H1 (cell line): Measurements from ENCODE around the gene BIK. TPM values are rescaled to one million over a fixed set of nuclear protein-coding genes. Genes with fewer than 3 reads are reported as not detected.

Experiments
- CTCF ChIA-PET: fragments of 300-600 bp; sonication (Branson Sonifier 250); formaldehyde crosslinking; loops from one replicate; lab custom pipeline; 2021; ENCODE audit not compliant: partially characterized antibody; lab: Charles Lee
- POLR2A ChIA-PET: fragments of 300-600 bp; sonication (Branson Sonifier 250); formaldehyde crosslinking; loops from one replicate; lab custom pipeline; 2021; ENCODE audit warnings: inconsistent platforms; ENCODE audit not compliant: partially characterized antibody; lab: Charles Lee
- DNase-seq, 2 experiments: peaks; one replicate each; pipeline versions ENCODE4 v3.0.0 to v3.0.0-alpha.2; 2010 to 2022; ENCODE audit warnings: low spot score in 2 of 2, low read depth in 1 of 2, mixed read lengths in 1 of 2
- FAIRE-seq: peaks from 2 replicates; lab custom pipeline; 2011; peaks lifted over from hg19 to GRCh38; lab: Jason Lieb, UNC
- H2AFZ ChIP-seq: 2 replicates; pipeline ENCODE4 v1.8.1; 2012; ENCODE audit warnings: low read length, inconsistent platforms
- H2AK5ac ChIP-seq: 2 replicates; pipeline ENCODE4 v1.6.1; 2013; ENCODE audit warnings: low read depth, low read length
- H2BK120ac ChIP-seq: replicated peaks from 2 replicates; pipeline ENCODE3; 2013; ENCODE audit warnings: low read depth, low read length, inconsistent platforms
- H2BK12ac ChIP-seq: 2 replicates; pipeline ENCODE4 v1.6.1; 2013; ENCODE audit warnings: low read depth, low read length
- H2BK15ac ChIP-seq: 2 replicates; pipeline ENCODE4 v1.6.1; 2013; ENCODE audit warnings: low read length
- H2BK20ac ChIP-seq: 2 replicates; pipeline ENCODE4 v1.6.1; 2013; ENCODE audit warnings: low read length
- H2BK5ac ChIP-seq: 2 replicates; pipeline ENCODE4 v1.6.1; 2013; ENCODE audit warnings: low read depth, low read length
- H3K14ac ChIP-seq: 2 replicates; pipeline ENCODE4 v1.6.1; 2013; ENCODE audit warnings: inconsistent platforms; ENCODE audit not compliant: insufficient read length
- H3K18ac ChIP-seq: 2 replicates; pipeline ENCODE4 v1.6.1; 2013; ENCODE audit warnings: low read length; ENCODE audit errors: extremely low read depth
- H3K23ac ChIP-seq: 2 replicates; pipeline ENCODE4 v1.6.1; 2013; ENCODE audit warnings: inconsistent platforms; ENCODE audit not compliant: insufficient read length
- H3K23me2 ChIP-seq: 2 replicates; pipeline ENCODE4 v1.6.1; 2013; ENCODE audit warnings: low read depth, low read length
- H3K27ac ChIP-seq: 2 replicates; pipeline ENCODE4 v1.6.1; 2011; ENCODE audit warnings: low read depth, low read length, inconsistent platforms
- H3K27me3 ChIP-seq, 4 experiments: replicated peaks in 1 of 4; 1 replicate in 1 of 4; 2 replicates in 3 of 4; pipeline versions ENCODE4 v1.6.1 to v1.8.1; 2011 to 2013; ENCODE audit warnings: low read length in 3 of 4, mild to moderate bottlenecking in 3 of 4, inconsistent platforms in 2 of 4, mixed read lengths in 2 of 4, moderate library complexity in 1 of 4; ENCODE audit not compliant: control insufficient read depth in 3 of 4, insufficient read depth in 3 of 4; ENCODE audit errors: extremely low read depth in 1 of 4
- H3K36me3 ChIP-seq, 4 experiments: 2 replicates each; pipeline versions ENCODE4 v1.6.1 to v1.8.1; 2011 to 2013; ENCODE audit warnings: mild to moderate bottlenecking in 4 of 4, low read length in 3 of 4, moderate library complexity in 2 of 4, control low read depth in 1 of 4, inconsistent platforms in 1 of 4; ENCODE audit not compliant: insufficient read depth in 4 of 4, control insufficient read depth in 2 of 4
- H3K4ac ChIP-seq: replicated peaks from 2 replicates; pipeline ENCODE3; 2013; ENCODE audit warnings: low read length, low read depth, mixed read lengths, inconsistent platforms; ENCODE audit not compliant: insufficient read length
- H3K4me1 ChIP-seq, 4 experiments: replicated peaks in 1 of 4; 1 replicate in 1 of 4; 2 replicates in 3 of 4; pipeline versions ENCODE4 v1.6.1 to v1.8.1; 2011 to 2013; ENCODE audit warnings: low read length in 3 of 4, inconsistent platforms in 2 of 4, mixed read lengths in 1 of 4; ENCODE audit not compliant: insufficient read depth in 4 of 4, control insufficient read depth in 3 of 4
- H3K4me2 ChIP-seq, 2 experiments: 2 replicates each; pipeline versions ENCODE4 v1.6.1 to v1.8.1; 2011 to 2013; ENCODE audit warnings: low read depth in 2 of 2, low read length in 2 of 2, control low read depth in 1 of 2, inconsistent platforms in 1 of 2, mild to moderate bottlenecking in 1 of 2; ENCODE audit not compliant: insufficient read depth in 1 of 2
- H3K4me3 ChIP-seq, 4 experiments: fragments of 200-600, 300-600 bp in 1 of 4; sonication (generic), shearing (Covaris generic), sonication (Bioruptor Twin) in 1 of 4; 2 replicates each; pipeline versions ENCODE4 v1.5.1 to v1.8.1; 2011 to 2016; ENCODE audit warnings: low read length in 4 of 4, low read depth in 3 of 4, control low read depth in 2 of 4, inconsistent platforms in 2 of 4, mild to moderate bottlenecking in 2 of 4, mixed read lengths in 1 of 4, moderate library complexity in 1 of 4; ENCODE audit not compliant: insufficient read depth in 2 of 4; ENCODE audit errors: extremely low read depth in 1 of 4
- H3K56ac ChIP-seq: replicated peaks from 2 replicates; pipeline ENCODE3; 2013; ENCODE audit warnings: low read depth, mild to moderate bottlenecking, mixed read lengths, low read length, inconsistent platforms; ENCODE audit not compliant: insufficient read length
- H3K79me1 ChIP-seq: 2 replicates; pipeline ENCODE4 v1.6.1; 2013; ENCODE audit warnings: low read depth, low read length, control low read depth
- H3K79me2 ChIP-seq, 2 experiments: 2 replicates each; pipeline versions ENCODE4 v1.6.1 to v1.8.1; 2012 to 2013; ENCODE audit warnings: low read length in 2 of 2, mild to moderate bottlenecking in 2 of 2, inconsistent platforms in 1 of 2; ENCODE audit not compliant: insufficient read depth in 2 of 2, control insufficient read depth in 1 of 2
- H3K9ac ChIP-seq, 4 experiments: replicated peaks in 1 of 4; 1 replicate in 1 of 4; 2 replicates in 3 of 4; pipeline versions ENCODE4 v1.6.1 to v1.8.1; 2011 to 2013; ENCODE audit warnings: low read depth in 3 of 4, low read length in 3 of 4, control low read depth in 2 of 4, mild to moderate bottlenecking in 2 of 4, moderate library complexity in 2 of 4, inconsistent platforms in 1 of 4; ENCODE audit errors: extremely low read depth in 1 of 4
- H3K9me3 ChIP-seq, 2 experiments: 2 replicates each; pipeline versions ENCODE4 v1.6.1 to v1.8.1; 2012 to 2013; ENCODE audit warnings: mild to moderate bottlenecking in 2 of 2, moderate library complexity in 2 of 2, control low read depth in 1 of 2, inconsistent platforms in 1 of 2, low read depth in 1 of 2, low read length in 1 of 2, mixed read lengths in 1 of 2; ENCODE audit not compliant: insufficient read depth in 2 of 2
- H4K20me1 ChIP-seq, 2 experiments: replicated peaks in 1 of 2; 2 replicates each; pipeline versions ENCODE3 to v1.8.1; 2011 to 2013; ENCODE audit warnings: inconsistent platforms in 2 of 2, low read length in 2 of 2, mild to moderate bottlenecking in 1 of 2; ENCODE audit not compliant: insufficient read depth in 2 of 2, control insufficient read depth in 1 of 2
- H4K5ac ChIP-seq: 2 replicates; pipeline ENCODE4 v1.6.1; 2013; ENCODE audit warnings: low read length, low read depth, mixed read lengths, inconsistent platforms; ENCODE audit not compliant: insufficient read length
- H4K8ac ChIP-seq: 2 replicates; pipeline ENCODE4 v1.8.0; 2013; ENCODE audit warnings: mild to moderate bottlenecking, moderate library complexity, low read length, inconsistent platforms; ENCODE audit not compliant: insufficient read depth; ENCODE audit errors: extremely low read depth
- H4K91ac ChIP-seq: replicated peaks from 2 replicates; pipeline ENCODE3; 2013; ENCODE audit warnings: low read length, mixed read lengths, inconsistent platforms; ENCODE audit not compliant: insufficient read length
- CHD1 ChIP-seq: IDR thresholded peaks from 2 replicates; pipeline ENCODE4 v1.6.1; 2012; ENCODE audit warnings: low read depth, low read length, improper control_type of control experiment
- EGR1 ChIP-seq: IDR thresholded peaks from 2 replicates; pipeline ENCODE4 v1.6.1; 2011; ENCODE audit warnings: low read depth, low read length, borderline replicate concordance
- GABPA ChIP-seq: IDR thresholded peaks from 2 replicates; pipeline ENCODE4 v1.6.1; 2011; ENCODE audit warnings: mild to moderate bottlenecking, low read length, moderate library complexity, borderline replicate concordance; ENCODE audit not compliant: insufficient read depth
- SP2 ChIP-seq: IDR thresholded peaks from 2 replicates; pipeline ENCODE4 v1.6.1; 2012; ENCODE audit warnings: mild to moderate bottlenecking, low read length, inconsistent platforms
- WGBS, 2 experiments: shearing (Covaris generic) in 1 of 2; methylation state at CpG; one replicate each; pipeline versions ENCODE4 v1.1.6 to v1.1.7; 2013 to 2015; ENCODE audit warnings: low lambda C conversion rate in 2 of 2, mixed read lengths in 2 of 2, inconsistent platforms in 1 of 2, low coverage in 1 of 2, missing lambda C conversion rate in 1 of 2; ENCODE audit not compliant: insufficient replicate concordance in 2 of 2, insufficient coverage in 1 of 2, insufficient read length in 1 of 2; ENCODE audit errors: extremely low coverage in 1 of 2, missing lambda C conversion rate in 1 of 2; 5-methylcytosine and 5-hydroxymethylcytosine counted together
- polyA plus RNA-seq, 7 experiments: library from polyadenylated mRNA; depleted of rRNA in 3 of 7; stranded (reverse) in 5 of 7; unstranded in 2 of 7; fragments of >200 nt in 5 of 7; fragments of 200-250 nt in 2 of 7; gene quantifications; 1 replicate in 5 of 7; 2 replicates in 1 of 7; 4 replicates in 1 of 7; pipeline versions ENCODE4 v1.2.1 to v1.2.3, GENCODE V29; 2011 to 2013; ENCODE audit warnings: missing spikeins in 2 of 7, mixed read lengths in 2 of 7
- total RNA-seq: library from RNA; stranded (reverse); fragmentation: NEBNext Ultra II Directional; extraction: Animal tissue kit (Norgen Biotek cat#: 25700); gene quantifications from 2 replicates; pipeline ENCODE4 v1.2.1, GENCODE V29; 2021

The BIK gene
- total and polyA plus RNA-seq, 2 of the 8 experiments (the other 6 are each of a cell fraction or from before 2014, with no cell fraction given) = 3.3 to 5.5 TPM

DNA sequence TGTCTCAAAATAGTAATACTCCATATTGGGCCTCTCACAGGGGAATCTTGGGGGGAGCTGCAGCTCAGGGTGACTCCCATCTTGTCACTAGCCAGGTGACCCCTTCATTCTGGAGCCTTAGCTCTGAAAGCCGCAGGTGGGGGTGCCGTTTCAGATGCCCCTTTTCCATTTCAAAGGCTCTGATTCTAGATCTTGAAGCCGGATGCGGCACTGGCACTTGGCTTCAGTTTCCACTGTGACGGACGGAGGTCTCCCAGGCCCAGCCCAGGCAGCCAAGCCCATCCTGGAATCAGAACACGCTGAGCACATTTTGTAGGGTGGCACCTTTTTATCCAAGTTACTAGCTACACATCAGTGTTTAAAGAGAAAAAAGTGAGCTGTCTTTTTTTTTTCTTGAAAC lies 6.4 kb downstream of the BIK start:
- WGBS, 2 experiments = 92% methylated on average over 7 of the region's 7 CpGs; no CpG with 5 or more reads in 1 of the 2 experiments

More for the DNA sequence above, 6.4 kb downstream of the BIK start:
- CTCF ChIA-PET = interaction anchor here (0.7 to 1.3 kb wide), 3 partner anchors 10 to 20 kb away, joined by 3 to 6 read pairs (median 4); no protein-coding TSS in a partner anchor
- no peaks in the 10 kb centered on the region for H3K9me3 ChIP-seq
- H3K23ac ChIP-seq = no peak overlapping the region
- no peak overlapping the region for H2BK12ac ChIP-seq
- TF ChIP-seq EGR1 (no peak), SP2 (no peak), CHD1 (no peak), GABPA (no peak)
- TF ChIP-seq, all 59 proteins: peak for 0
- Histone ChIP-seq H2BK120ac (no peak overlapping the region), H3K27me3 (peaks cover under 1 to 13% (median 9%) of the 10 kb centered on the region in 4 experiments), H4K8ac (no peak overlapping the region), H2BK20ac (no peak overlapping the region), H3K4me1 (peaks cover 0 to 10% (median 3%) of the 10 kb centered on the region in 4 experiments; a peak in 4 of 7 replicates), H3K18ac (no peak overlapping the region), H2BK5ac (no peak overlapping the region), H2BK15ac (no peak overlapping the region), H4K5ac (no peak overlapping the region), H3K9ac (no peak overlapping the region), H4K20me1 (peaks cover 3% of the 10 kb centered on the region in 2 experiments), H4K91ac (no peak overlapping the region), H3K4me3 (no peak overlapping the region), H3K79me1 (no peaks in the 10 kb centered on the region; the same call in 1 of the 2 replicates), H3K14ac (no peak overlapping the region), H3K23me2 (no peaks in the 10 kb centered on the region), H3K4me2 (no peak overlapping the region), H3K79me2 (no peaks in the 10 kb centered on the region), H3K4ac (no peak overlapping the region), H3K56ac (no peak overlapping the region), H2AK5ac (no peak overlapping the region), H2AFZ (no peak overlapping the region), H3K36me3 (no peaks in the 10 kb centered on the region), H3K27ac (no peak overlapping the region)
- FAIRE-seq (no peak), DNase-seq (no peak)
- POLR2A ChIA-PET = interaction anchor here (0.6 kb wide), 3 partner anchors 47 to 68 kb away, joined by 3 to 4 read pairs (median 3); no protein-coding TSS in a partner anchor
